Transverse colon (tissue), 4 donors: ENCODE data around the gene CD28. TPM values are rescaled to one million over a fixed set of nuclear protein-coding genes. Genes with fewer than 3 reads are reported as not detected.

ENCODE experiments used
- DNase-seq: peaks from one replicate; pipeline ENCODE4 v3.0.0-alpha.2; 2019
- H3K27ac ChIP-seq, 4 donors: fragments of 200-600 bp; sonication (generic); 2 replicates each; pipeline ENCODE4 v1.5.1; 2016 to 2018; ENCODE audit warnings: inconsistent platforms in 4 of 4
- H3K27me3 ChIP-seq: fragments of 200-600 bp; sonication (generic); 2 replicates; pipeline ENCODE4 v1.5.1; 2017; ENCODE audit warnings: inconsistent platforms
- H3K36me3 ChIP-seq, 4 donors: fragments of 200-600 bp; sonication (generic); 2 replicates each; pipeline ENCODE4 v1.5.1; 2017 to 2019; ENCODE audit warnings: inconsistent platforms in 4 of 4
- H3K4me1 ChIP-seq, 4 donors: fragments of 200-600 bp; sonication (generic); 2 replicates each; pipeline ENCODE4 v1.5.1; 2017 to 2020; ENCODE audit warnings: inconsistent platforms in 4 of 4
- H3K4me3 ChIP-seq, 4 donors: fragments of 200-600 bp; sonication (generic); 1 replicate in 1 of 4; 2 replicates in 3 of 4; pipeline versions ENCODE4 v1.5.1 to v1.6.1; 2017 to 2019; ENCODE audit warnings: inconsistent platforms in 4 of 4
- H3K9me3 ChIP-seq, 2 donors: fragments of 200-600 bp; sonication (generic); 2 replicates each; pipeline ENCODE4 v1.5.1; 2017 to 2019; ENCODE audit warnings: inconsistent platforms in 2 of 2
- CTCF ChIP-seq, 5 experiments: fragments of 200-600 bp in 3 of 5; fragments of 450-650 bp in 2 of 5; sonication (generic) in 3 of 5; IDR thresholded peaks; 1 replicate in 2 of 5; 2 replicates in 3 of 5; pipeline ENCODE4 v1.5.1; 2016 to 2017; ENCODE audit warnings: antibody characterized with exemption in 5 of 5, inconsistent platforms in 3 of 5, mild to moderate bottlenecking in 2 of 5, moderate library complexity in 1 of 5
- EP300 ChIP-seq: sonication (generic); formaldehyde crosslinking; IDR thresholded peaks from one replicate; pipeline ENCODE4 v1.6.1; 2017; ENCODE audit warnings: antibody characterized with exemption, low read depth
- POLR2A ChIP-seq: fragments of 450-650 bp; IDR thresholded peaks from one replicate; pipeline ENCODE4 v1.6.1; 2016; ENCODE audit warnings: antibody characterized with exemption, mild to moderate bottlenecking, moderate library complexity
- POLR2AphosphoS5 ChIP-seq, 3 donors: sonication (generic); formaldehyde crosslinking; IDR thresholded peaks; one replicate each; pipeline ENCODE4 v1.6.1; 2016; ENCODE audit warnings: antibody characterized with exemption in 3 of 3
- WGBS, 2 donors: methylation state at CpG; one replicate each; pipeline ENCODE4 v1.1.5; 2018; ENCODE audit warnings: low coverage in 1 of 2; 5-methylcytosine and 5-hydroxymethylcytosine counted together
- in situ Hi-C, 4 donors: fragments of 200-750 bp; cut with MboI; loops; one replicate each; pipeline versions ENCODE4 v1.15.0 to v1.15.1; 2017; ENCODE audit warnings: low sequenced_read_pairs in 3 of 4, low pct_ligation_motif_present in 1 of 4, low pct_unique_long_range_greater_than_20kb in 1 of 4
- intact Hi-C: fragments of 100-400 bp; cut with DNase I; formaldehyde crosslinking; loops from one replicate; pipeline ENCODE4 v1.15.1; 2023; ENCODE audit warnings: low total_unique reads
- total RNA-seq, 4 donors: library from RNA; depleted of rRNA; stranded (reverse); fragments of >200 nt; gene quantifications; one replicate each; pipeline ENCODE4 v1.1.0, GENCODE V29; 2016

The CD28 gene
- total RNA-seq, 4 donors from 2014 or later: 0.68 to 2.4 (median 1.5) TPM; not detected in 1

GRCh38 chr2:203734276-203734983 lies 28.0 kb downstream of the CD28 start:
- intact Hi-C loops (no loop called here), in situ Hi-C loops (no loop called here)
- no peak overlapping the region for H3K4me3 ChIP-seq
- TF ChIP-seq CTCF (IDR thresholded peaks at IDR 0.05) (no peak), POLR2AphosphoS5 (IDR thresholded peaks at IDR 0.05) (no peak), EP300 (no peak), POLR2A (no peak)
- no peak for DNase-seq
- H3K4me1 ChIP-seq: peaks cover 0 to 3% (median 0%) of the 10 kb centered on the region in 4 donors
- WGBS, 2 donors: 92 to 97% methylated on average over 1 to 12 of the region's 12 CpGs
- H3K27me3 ChIP-seq: no peaks in the 10 kb centered on the region
- H3K27ac ChIP-seq: no peak overlapping the region
- H3K9me3 ChIP-seq: no peaks in the 10 kb centered on the region
- no peaks in the 10 kb centered on the region for H3K36me3 ChIP-seq

DNA sequence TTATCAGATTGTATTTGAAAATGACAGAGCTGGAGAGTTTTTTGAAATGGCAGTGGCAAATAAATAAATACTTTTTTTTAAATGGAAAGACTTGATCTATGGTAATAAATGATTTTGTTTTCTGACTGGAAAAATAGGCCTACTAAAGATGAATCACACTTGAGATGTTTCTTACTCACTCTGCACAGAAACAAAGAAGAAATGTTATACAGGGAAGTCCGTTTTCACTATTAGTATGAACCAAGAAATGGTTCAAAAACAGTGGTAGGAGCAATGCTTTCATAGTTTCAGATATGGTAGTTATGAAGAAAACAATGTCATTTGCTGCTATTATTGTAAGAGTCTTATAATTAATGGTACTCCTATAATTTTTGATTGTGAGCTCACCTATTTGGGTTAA lies 30.9 kb downstream of the CD28 start:
- Histone ChIP-seq H3K9me3 (no peaks in the 10 kb centered on the region), H3K27ac (no peak overlapping the region), H3K4me3 (no peak overlapping the region), H3K27me3 (no peaks in the 10 kb centered on the region), H3K36me3 (no peaks in the 10 kb centered on the region), H3K4me1 (no peaks in the 10 kb centered on the region)
- TF ChIP-seq POLR2A (no peak), CTCF (IDR thresholded peaks at IDR 0.05) (no peak), EP300 (no peak), POLR2AphosphoS5 (IDR thresholded peaks at IDR 0.05) (no peak)
- intact Hi-C loops (no loop called here), in situ Hi-C loops (no loop called here)
- no peak for DNase-seq
- WGBS, 2 donors: 87 to 92% methylated on average over 1 of the region's 1 CpG

- in situ Hi-C loops (no loop called here), intact Hi-C loops (no loop called here)
- no peaks in the 10 kb centered on the region for H3K27me3 ChIP-seq
- H3K9me3 ChIP-seq: no peaks in the 10 kb centered on the region
- no peak overlapping the region for H3K27ac ChIP-seq
- H3K36me3 ChIP-seq: no peaks in the 10 kb centered on the region
- TF ChIP-seq POLR2A (no peak), POLR2AphosphoS5 (IDR thresholded peaks at IDR 0.05) (no peak), CTCF (IDR thresholded peaks at IDR 0.05) (no peak), EP300 (no peak)
- H3K4me3 ChIP-seq: no peak overlapping the region
- DNase-seq: no peak
- WGBS, 2 donors: 61 to 79% methylated on average over 2 of the region's 2 CpGs
- no peaks in the 10 kb centered on the region for H3K4me1 ChIP-seq
Measured at GRCh38 chr2:203739351-203739750, 32.9 kb downstream of the CD28 start.

- Histone ChIP-seq H3K27ac (no peak overlapping the region), H3K27me3 (no peaks in the 10 kb centered on the region), H3K9me3 (no peaks in the 10 kb centered on the region), H3K4me3 (no peak overlapping the region), H3K36me3 (no peaks in the 10 kb centered on the region), H3K4me1 (no peaks in the 10 kb centered on the region)
- 72 to 85% methylated on average over 2 of the region's 2 CpGs for WGBS, 2 donors
- intact Hi-C loops (no loop called here), in situ Hi-C loops (no loop called here)
- TF ChIP-seq CTCF (IDR thresholded peaks at IDR 0.05): no peak
- TF ChIP-seq EP300: no peak
- TF ChIP-seq POLR2A: no peak
- no peak for TF ChIP-seq POLR2AphosphoS5 (IDR thresholded peaks at IDR 0.05)
- no peak for DNase-seq
Measured at GRCh38 chr2:203740871-203741281, 34.4 kb downstream of the CD28 start.
